Right cardiac atrium (tissue), 5 donors: Measurements from ENCODE around the gene CEACAM5. TPM values are rescaled to one million over a fixed set of nuclear protein-coding genes. Genes with fewer than 3 reads are reported as not detected.
"Not testable (repeated sequence)": the region's sequence is repeated elsewhere in the genome, so short reads cannot be mapped to it uniquely, and the experiment has no call there.

Source experiments
- ATAC-seq, 2 donors: fragments of 200-7000 bp; cut with Tn5 transposase; one replicate each; pipeline versions ENCODE4 v1.8.0 to v1.9.1; 2020; ENCODE audit warnings: moderate library complexity in 2 of 2, mild to moderate bottlenecking in 1 of 2
- DNase-seq, 3 donors: peaks; one replicate each; pipeline ENCODE4 v3.0.0-alpha.2; 2020
- H3K27ac ChIP-seq: one replicate; pipeline ENCODE4 v1.5.1; 2013; ENCODE audit warnings: mild to moderate bottlenecking, low read length, control low read depth, moderate library complexity
- H3K27me3 ChIP-seq: one replicate; pipeline ENCODE4 v1.6.1; 2013; ENCODE audit not compliant: control insufficient read depth, insufficient read depth
- H3K4me1 ChIP-seq: one replicate; pipeline ENCODE4 v1.6.1; 2013; ENCODE audit warnings: low read length; ENCODE audit not compliant: control insufficient read depth, insufficient read depth
- H3K4me3 ChIP-seq: one replicate; pipeline ENCODE4 v1.5.1; 2013; ENCODE audit warnings: low read length, control low read depth
- H3K9me3 ChIP-seq: one replicate; pipeline ENCODE4 v1.6.1; 2013; ENCODE audit warnings: low read length; ENCODE audit not compliant: control insufficient read depth
- WGBS: extraction: QIAGEN DNeasy Blood & Tissue Kit; methylation state at CpG from one replicate; pipeline ENCODE4 v1.1.7; 2013; 5-methylcytosine and 5-hydroxymethylcytosine counted together
- intact Hi-C, 4 donors: fragments of 100-400 bp; cut with DNase I; formaldehyde crosslinking; loops; one replicate each; pipeline versions ENCODE4 v1.11.0 to v1.14.0; 2022 to 2023
- polyA plus RNA-seq: library from polyadenylated mRNA; stranded (reverse); fragments of 200-250 nt; gene quantifications from one replicate; pipeline ENCODE4 v1.2.3, GENCODE V29; 2013
- total RNA-seq, 4 donors: library from RNA; stranded (reverse); fragmentation: NEBNext Ultra II Directional; extraction: Animal tissue kit (Norgen Biotek cat#: 25700); gene quantifications; one replicate each; pipeline ENCODE4 v1.2.1, GENCODE V29; 2021
- donor health status: healthy with polysubstance abuse.
- donor health status: DM: no; HTN: yes; CAD: no.
- donor health status: DM: no; HTN: no; CAD: no.
- donor health status: DM: no; HTN: yes; CAD: no; lungs with severe emphysema.
- donor health status: DM: yes; HTN: yes; CAD: no.

Gene CEACAM5
- total and polyA plus RNA-seq, 5 donors = 0.07 TPM; not detected in 4

DNA sequence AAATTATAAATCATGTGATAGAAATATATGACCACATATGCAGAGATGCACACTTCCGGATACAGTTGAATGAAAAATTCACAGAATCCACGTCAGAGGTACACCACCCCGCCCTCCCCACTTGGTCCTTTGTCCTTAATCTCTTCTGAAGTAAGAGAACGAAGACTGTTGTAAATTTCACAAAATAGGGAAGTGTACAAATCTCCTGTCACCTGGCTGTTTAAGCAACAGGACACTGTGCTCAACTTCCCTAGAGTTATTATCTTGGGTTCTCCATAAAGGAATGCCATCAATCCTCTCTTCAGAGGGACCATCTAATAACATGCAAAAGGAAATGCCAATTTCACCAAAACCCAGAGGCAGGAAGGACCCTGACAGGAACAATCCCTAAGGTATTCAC lies 36.4 kb downstream of the CEACAM5 start:
- no peak overlapping the region for H3K27ac ChIP-seq
- WGBS = 55% methylated on average over 4 of the region's 4 CpGs
- no peak for DNase-seq
- H3K9me3 ChIP-seq = no peaks in the 10 kb centered on the region
- intact Hi-C loops = no loop called here
- H3K4me3 ChIP-seq = no peak overlapping the region
- no peaks in the 10 kb centered on the region for H3K27me3 ChIP-seq
- ATAC-seq = no peak
- H3K4me1 ChIP-seq = no peaks in the 10 kb centered on the region

DNA sequence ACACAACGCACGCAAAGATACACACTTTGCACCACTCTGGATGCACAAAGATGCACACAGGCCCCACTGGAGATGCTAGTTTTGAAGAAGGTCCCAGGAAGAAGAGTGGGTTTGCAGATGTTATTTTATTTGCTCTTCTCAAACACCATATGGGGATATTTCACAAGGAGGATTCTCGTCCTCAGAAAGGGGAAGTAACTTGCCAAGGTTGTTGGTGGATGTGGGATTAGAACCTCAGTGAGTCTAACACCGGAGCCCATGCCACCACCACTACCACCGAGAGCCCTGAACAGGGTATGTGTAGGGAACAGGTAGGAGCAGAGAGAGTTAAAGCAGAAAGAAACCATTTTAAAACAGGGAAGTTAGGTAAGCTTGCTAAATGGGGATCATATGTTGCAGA lies 37.3 kb downstream of the CEACAM5 start:
- DNase-seq (no peak), ATAC-seq (no peak)
- WGBS = 74% methylated on average over 5 of the region's 5 CpGs
- Histone ChIP-seq H3K27ac (no peak overlapping the region), H3K4me1 (no peaks in the 10 kb centered on the region), H3K9me3 (no peaks in the 10 kb centered on the region), H3K4me3 (no peak overlapping the region), H3K27me3 (no peaks in the 10 kb centered on the region)
- intact Hi-C loops = no loop called here

DNA sequence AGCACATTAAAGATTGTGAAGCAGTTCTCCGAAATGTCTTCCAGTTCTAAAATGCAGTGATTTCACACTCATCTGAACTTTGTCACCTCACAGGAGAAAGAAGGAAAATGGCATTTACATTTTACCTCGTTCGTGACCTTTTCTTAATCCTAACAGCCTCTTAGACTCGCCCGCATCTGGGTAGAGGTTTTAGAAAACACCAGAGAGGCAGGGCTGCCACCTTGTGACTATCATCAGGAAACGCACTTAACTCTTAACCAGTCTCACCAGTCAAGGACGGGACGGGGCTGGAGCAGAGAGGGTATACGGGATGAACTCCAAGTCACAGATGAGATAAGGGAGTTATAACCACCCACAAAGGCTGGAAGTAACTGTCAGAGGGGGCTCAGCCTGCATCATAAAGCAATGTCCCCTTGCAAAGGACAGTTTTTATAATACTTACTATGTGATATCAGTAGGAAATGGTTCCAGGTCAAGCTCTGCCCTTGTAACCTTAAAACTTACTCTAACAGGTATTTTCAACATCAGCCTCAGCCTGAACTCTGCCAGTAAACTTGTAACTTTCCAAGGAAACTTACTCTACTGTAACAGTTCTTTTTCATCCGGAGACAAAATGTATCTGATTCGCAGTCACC lies 38.3 kb downstream of the CEACAM5 start:
- peak in 1 of 2 donors; percentile 57 for ATAC-seq
- Histone ChIP-seq H3K4me3 (no peak overlapping the region), H3K27me3 (no peaks in the 10 kb centered on the region), H3K9me3 (no peaks in the 10 kb centered on the region), H3K27ac (no peak overlapping the region), H3K4me1 (no peaks in the 10 kb centered on the region)
- WGBS = 17% methylated on average over 11 of the region's 11 CpGs
- intact Hi-C loops = no loop called here
- no peak for DNase-seq

DNA sequence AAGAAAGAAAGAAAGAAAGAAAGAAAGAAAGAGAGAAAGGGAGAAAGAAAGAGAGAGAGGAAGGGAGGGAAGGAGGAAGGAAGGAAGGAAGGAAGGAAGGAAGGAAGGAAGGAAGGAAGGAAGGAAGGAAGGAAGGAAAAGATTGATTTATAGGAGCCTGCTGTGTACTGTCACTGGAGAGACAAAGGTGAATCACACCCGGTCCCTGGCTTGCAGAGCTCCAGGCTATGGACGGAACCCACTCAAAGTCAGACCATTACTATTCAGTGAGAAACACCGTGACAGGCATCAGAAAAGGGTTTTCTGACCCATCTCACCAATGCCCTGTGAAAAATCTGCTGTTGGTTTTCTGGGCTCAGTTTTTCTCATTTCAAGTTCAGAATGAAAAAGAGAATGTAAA lies 39.6 kb downstream of the CEACAM5 start:
- intact Hi-C loops = no loop called here
- Histone ChIP-seq H3K9me3 (no peaks in the 10 kb centered on the region), H3K27me3 (no peaks in the 10 kb centered on the region), H3K4me1 (no peaks in the 10 kb centered on the region), H3K4me3 (no peak overlapping the region), H3K27ac (no peak overlapping the region)
- DNase-seq (no peak), ATAC-seq (no peak)
- WGBS = 66% methylated on average over 3 of the region's 3 CpGs

DNA sequence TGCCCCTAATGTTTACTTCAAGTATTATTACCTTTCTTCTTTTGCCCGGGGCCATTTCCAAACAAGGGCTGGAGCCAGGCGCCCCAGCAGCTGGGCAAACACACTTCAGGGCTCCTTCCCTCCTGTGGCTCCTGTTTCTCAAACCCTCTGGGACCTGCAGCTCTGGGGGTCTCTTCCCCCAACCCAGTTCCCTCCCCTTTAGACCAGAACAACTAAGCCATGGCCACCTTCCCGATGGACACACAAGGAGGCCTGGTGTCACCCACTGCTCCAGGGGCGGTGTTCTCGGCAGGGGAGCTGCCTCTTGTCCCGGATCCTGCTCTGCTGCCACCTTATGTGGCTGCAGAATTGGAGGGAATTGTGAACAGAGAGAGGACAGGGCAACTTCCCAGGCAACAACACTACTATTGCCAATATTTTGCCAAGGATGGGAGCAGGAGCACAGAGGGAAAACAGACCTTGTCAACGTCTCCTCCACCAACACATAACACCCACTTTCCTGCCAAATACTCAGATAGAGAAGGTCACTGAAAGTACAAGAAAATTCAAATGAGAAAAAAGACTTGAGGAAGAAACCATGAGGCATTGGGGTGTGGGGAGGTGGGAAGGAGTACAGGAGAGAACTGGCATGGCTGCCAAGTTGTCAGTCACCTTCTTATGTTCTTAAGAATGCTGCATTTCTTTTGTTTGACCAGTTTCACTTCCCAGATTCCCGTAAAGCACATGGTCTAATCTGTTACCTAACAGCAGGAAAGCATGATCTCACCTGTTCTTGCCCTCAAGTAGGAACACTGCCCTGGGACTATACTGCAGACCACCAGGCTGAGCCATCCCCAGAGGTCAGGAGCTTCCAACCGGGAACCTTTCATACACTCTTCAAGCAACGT lies 42.1 kb downstream of the CEACAM5 start:
- H3K4me3 ChIP-seq, H3K9me3 ChIP-seq, H3K27ac ChIP-seq, H3K4me1 ChIP-seq, H3K27me3 ChIP-seq, ATAC-seq, DNase-seq, intact Hi-C loops: not testable (repeated sequence)
- 37% methylated on average over 7 of the region's 10 CpGs for WGBS

DNA sequence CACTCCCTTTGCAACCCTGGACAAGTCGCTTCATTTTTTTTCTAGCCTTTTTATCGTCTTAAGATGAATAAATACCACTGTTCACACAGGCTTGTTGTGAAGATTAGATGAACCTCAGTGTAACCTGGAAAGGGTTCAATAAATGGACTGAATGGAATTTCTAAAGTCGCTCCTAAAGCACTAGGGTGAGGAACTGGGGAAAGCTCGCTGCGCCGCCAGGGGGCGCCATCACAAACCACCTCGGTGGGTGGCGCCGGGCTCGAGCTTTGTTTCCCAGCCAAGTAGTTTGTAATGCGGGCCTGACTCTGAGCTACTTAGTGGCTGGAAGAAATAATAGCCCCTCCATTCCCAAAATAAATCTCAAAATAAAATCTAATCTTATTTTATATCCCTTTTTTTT lies 44.7 kb downstream of the CEACAM5 start:
- H3K27me3 ChIP-seq = no peaks in the 10 kb centered on the region
- ATAC-seq = no peak
- intact Hi-C loops = no loop called here
- H3K9me3 ChIP-seq = no peaks in the 10 kb centered on the region
- DNase-seq = peak; percentile 40 to 74 (median 68)
- H3K4me3 ChIP-seq = no peak overlapping the region
- 7% methylated on average over 12 of the region's 12 CpGs for WGBS
- no peaks in the 10 kb centered on the region for H3K4me1 ChIP-seq
- H3K27ac ChIP-seq = no peak overlapping the region

DNA sequence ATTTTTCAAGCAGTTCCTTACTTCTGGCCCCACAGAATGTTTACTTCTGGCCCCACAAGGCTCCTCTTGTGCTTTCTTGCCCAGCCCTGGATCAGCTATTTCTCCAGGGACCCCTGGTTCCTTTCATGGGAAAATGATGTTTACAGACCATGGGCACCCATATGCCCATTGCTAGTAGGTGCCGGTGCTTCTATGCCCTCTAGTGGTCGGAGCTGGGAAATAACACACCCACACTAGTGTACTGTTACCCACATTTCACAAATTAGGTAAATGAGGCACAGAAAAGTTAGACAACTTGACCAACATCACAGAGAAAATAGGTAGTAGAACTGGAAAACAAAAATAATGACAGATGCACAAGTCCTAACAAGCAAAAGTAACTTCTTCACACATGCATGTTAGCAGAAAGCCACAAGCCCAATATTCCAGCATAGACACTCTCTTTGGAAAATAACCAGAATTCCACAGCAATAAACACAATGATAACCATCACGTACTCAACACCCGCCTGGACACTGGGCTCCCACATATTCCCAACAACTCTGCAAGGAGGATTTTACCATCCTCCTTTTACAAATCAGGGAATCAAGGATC lies 45.6 kb downstream of the CEACAM5 start:
- Histone ChIP-seq H3K27ac (no peak overlapping the region), H3K4me1 (no peaks in the 10 kb centered on the region), H3K9me3 (no peaks in the 10 kb centered on the region), H3K27me3 (no peaks in the 10 kb centered on the region), H3K4me3 (no peak overlapping the region)
- intact Hi-C loops = no loop called here
- ATAC-seq (peak; percentile 63 to 75), DNase-seq (peak in 2 of 3 donors; percentile 22 to 54)
- WGBS = 7% methylated on average over 4 of the region's 4 CpGs

DNA sequence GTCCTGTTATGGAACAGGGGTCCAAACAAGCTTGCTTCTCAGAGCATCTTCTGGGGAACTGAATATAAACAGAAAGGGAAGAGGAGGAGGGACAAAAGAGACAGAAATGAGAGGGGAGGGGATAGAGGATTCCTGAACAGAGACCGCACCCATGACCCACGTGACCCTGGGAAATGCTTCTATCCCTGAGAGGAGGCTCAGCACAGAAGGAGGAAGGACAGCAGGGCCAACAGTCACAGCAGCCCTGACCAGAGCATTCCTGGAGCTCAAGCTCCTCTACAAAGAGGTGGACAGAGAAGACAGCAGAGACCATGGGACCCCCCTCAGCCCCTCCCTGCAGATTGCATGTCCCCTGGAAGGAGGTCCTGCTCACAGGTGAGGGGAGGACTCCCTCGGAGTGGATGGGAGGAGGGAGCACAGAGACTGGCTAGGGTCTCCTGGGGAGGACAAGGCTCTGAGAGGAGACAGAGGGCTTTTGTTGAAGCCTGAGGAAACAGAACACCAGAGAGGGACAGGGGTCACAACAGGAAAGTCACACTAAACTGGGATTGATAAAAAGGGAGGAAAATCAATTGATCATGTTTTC lies 47.0 kb downstream of the CEACAM5 start, which contains the start of gene CEACAM6:
CEACAM6 (plus strand) TSS at position 203 of the 586 bp plus-strand sequence; CDS start at position 312, 109 bp downstream.
- peaks cover 2% of the 10 kb centered on the region for H3K27me3 ChIP-seq
- H3K27ac ChIP-seq = no peak within 1 kb of the TSS
- DNase-seq = peak in 1 of 3 donors; percentile 63
- WGBS = 44% methylated on average over 3 of the region's 3 CpGs
- no peaks in the 10 kb centered on the region for H3K4me1 ChIP-seq
- H3K4me3 ChIP-seq = no peak within 1 kb of the TSS
- peak in 1 of 2 donors; percentile 36 for ATAC-seq
- no peaks in the 10 kb centered on the region for H3K9me3 ChIP-seq
- intact Hi-C loops = no loop called here

DNA sequence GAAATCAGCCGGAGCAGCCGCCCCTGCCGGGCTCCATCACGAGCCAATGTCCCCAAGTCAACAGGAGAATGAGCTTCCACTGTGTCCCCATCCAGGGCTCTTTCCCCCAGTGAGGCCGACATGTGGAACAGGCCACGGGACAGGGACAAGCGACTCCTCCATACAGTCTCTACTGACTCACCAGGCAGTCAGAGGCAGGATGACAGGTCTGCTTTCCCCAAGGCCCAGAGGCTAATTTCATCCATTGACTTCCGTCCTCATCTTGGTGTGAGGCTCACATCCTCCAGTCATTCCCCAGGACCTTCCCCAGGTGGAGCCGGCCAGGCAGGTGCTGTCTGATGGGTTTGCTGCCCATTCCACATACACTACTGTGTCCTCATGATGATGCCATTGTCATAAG lies 50.4 kb downstream of the CEACAM5 start:
- no peak for DNase-seq
- WGBS = 74% methylated on average over 9 of the region's 9 CpGs
- Histone ChIP-seq H3K9me3 (no peaks in the 10 kb centered on the region), H3K27me3 (peaks cover 2% of the 10 kb centered on the region), H3K27ac (no peak overlapping the region), H3K4me3 (no peak overlapping the region), H3K4me1 (no peaks in the 10 kb centered on the region)
- ATAC-seq = no peak
- intact Hi-C loops = no loop called here

DNA sequence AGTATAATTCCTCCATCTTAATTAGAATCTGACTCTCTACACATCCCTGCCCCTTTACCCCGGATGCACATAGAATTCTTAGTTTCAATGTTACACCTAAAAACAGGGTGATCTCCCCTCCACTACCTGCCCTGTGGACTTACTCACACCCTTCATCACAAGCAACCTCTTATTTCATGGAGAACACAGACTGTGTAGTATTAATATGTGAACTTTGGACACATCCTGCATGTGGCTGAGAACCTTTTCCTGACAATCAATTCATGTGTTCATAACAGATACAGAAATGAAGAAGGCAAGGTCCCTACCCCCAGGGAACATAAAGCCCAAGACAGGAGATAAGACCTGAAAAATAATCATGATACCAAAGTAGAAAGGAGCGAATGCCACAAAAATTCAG lies 58.7 kb downstream of the CEACAM5 start:
- Histone ChIP-seq H3K27ac (no peak overlapping the region), H3K4me1 (no peaks in the 10 kb centered on the region), H3K27me3 (no peaks in the 10 kb centered on the region), H3K9me3 (no peaks in the 10 kb centered on the region), H3K4me3 (no peak overlapping the region)
- WGBS = 85% methylated on average over 2 of the region's 2 CpGs
- intact Hi-C loops = no loop called here
- ATAC-seq = no peak
- no peak for DNase-seq

DNA sequence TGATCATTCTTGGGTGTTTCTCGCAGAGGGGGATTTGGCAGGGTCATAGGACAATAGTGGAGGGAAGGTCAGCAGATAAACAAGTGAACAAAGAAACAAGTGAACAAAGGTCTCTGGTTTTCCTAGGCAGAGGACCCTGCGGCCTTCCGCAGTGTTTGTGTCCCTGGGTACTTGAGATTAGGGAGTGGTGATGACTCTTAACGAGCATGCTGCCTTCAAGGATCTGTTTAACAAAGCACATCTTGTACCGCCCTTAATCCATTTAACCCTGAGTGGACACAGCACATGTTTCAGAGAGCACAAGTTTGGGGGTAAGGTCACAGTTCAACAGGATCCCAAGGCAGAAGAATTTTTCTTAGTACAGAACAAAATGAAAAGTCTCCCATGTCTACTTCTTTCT lies 59.7 kb downstream of the CEACAM5 start:
- H3K27me3 ChIP-seq, ATAC-seq, intact Hi-C loops, H3K27ac ChIP-seq, H3K9me3 ChIP-seq, H3K4me3 ChIP-seq, H3K4me1 ChIP-seq, DNase-seq: not testable (repeated sequence)
- WGBS = 60% methylated on average over 4 of the region's 5 CpGs
